HG02852 (cell line): Measurements from ENCODE around the gene ICAM2.

Experiments used
- ATAC-seq: cut with Tn5 transposase; IDR thresholded peaks from one replicate; pipeline ENCODE4 v1.9.1; 2021; ENCODE audit warnings: mild to moderate bottlenecking, moderate library complexity; ENCODE audit not compliant: unreplicated experiment

Gene ICAM2

GRCh38 chr17:64020056-64020766 is at the start of gene ICAM2:
Gene ICAM2, minus strand, starts transcription at chr17:64020633. Its CDS starts 13,942 bp downstream, at chr17:64006691.
- peak; percentile 66 for ATAC-seq

GRCh38 chr17:64070213-64070612 is 49.8 kb upstream of the ICAM2 start:
- ATAC-seq, result no peak

GRCh38 chr17:64069143-64069542 is 48.7 kb upstream of the ICAM2 start:
- no peak for ATAC-seq

- ATAC-seq, result no peak
Observed at GRCh38 chr17:64067657-64068056, 47.2 kb upstream of the ICAM2 start.

GRCh38 chr17:64066716-64067115 is 46.3 kb upstream of the ICAM2 start:
- ATAC-seq, result no peak

GRCh38 chr17:64065161-64065560 is 44.7 kb upstream of the ICAM2 start:
- no peak for ATAC-seq

GRCh38 chr17:64064331-64064730 is 43.9 kb upstream of the ICAM2 start:
- ATAC-seq, result no peak

- no peak for ATAC-seq
Observed at GRCh38 chr17:64063766-64064224, 43.4 kb upstream of the ICAM2 start.

GRCh38 chr17:64063088-64063487 is 42.7 kb upstream of the ICAM2 start:
- ATAC-seq, result no peak

GRCh38 chr17:64061178-64061898 is 40.9 kb upstream of the ICAM2 start:
- peak; percentile 51 for ATAC-seq

GRCh38 chr17:64060331-64060730 is 39.9 kb upstream of the ICAM2 start:
- no peak for ATAC-seq

- no peak for ATAC-seq
Observed at GRCh38 chr17:64059756-64060155, 39.3 kb upstream of the ICAM2 start.

- ATAC-seq, result no peak
Observed at GRCh38 chr17:64058621-64059020, 38.2 kb upstream of the ICAM2 start.

GRCh38 chr17:64057701-64058263 is 37.3 kb upstream of the ICAM2 start:
- ATAC-seq, result no peak

GRCh38 chr17:64056269-64057005 is 36.0 kb upstream of the ICAM2 start:
- ATAC-seq, result no peak

GRCh38 chr17:64055183-64056142 is 35.0 kb upstream of the ICAM2 start:
- ATAC-seq, result no peak

- no peak for ATAC-seq
Observed at GRCh38 chr17:64054304-64054703, 33.9 kb upstream of the ICAM2 start.

GRCh38 chr17:64053101-64053500 is 32.7 kb upstream of the ICAM2 start:
- ATAC-seq, result no peak

GRCh38 chr17:64051153-64051552 is 30.7 kb upstream of the ICAM2 start:
- no peak for ATAC-seq

- ATAC-seq, result no peak
Observed at GRCh38 chr17:64048805-64049204, 28.4 kb upstream of the ICAM2 start.
